HEK293 (cell line): ENCODE data around the gene HEXIM1.

ENCODE experiments used
- HOXC10 ChIP-seq: sonication (generic); formaldehyde crosslinking; IDR thresholded peaks from 2 replicates; pipeline ENCODE4 v1.8.1; 2023; ENCODE audit warnings: mild to moderate bottlenecking, missing genetic modification reagents
- IKZF3 ChIP-seq: fragments of 450-650 bp; IDR thresholded peaks from 2 replicates; pipeline ENCODE4 v1.5.0; 2018; ENCODE audit warnings: missing biosample characterization, mild to moderate bottlenecking, missing genetic modification characterization, moderate library complexity
- KLF1 ChIP-seq: fragments of 450-650 bp; formaldehyde crosslinking; IDR thresholded peaks from 2 replicates; pipeline ENCODE4 v1.5.1; 2016; ENCODE audit warnings: missing biosample characterization, missing genetic modification characterization
- MZF1 ChIP-seq: fragments of 450-650 bp; formaldehyde crosslinking; IDR thresholded peaks from 2 replicates; pipeline ENCODE4 v1.5.1; 2017; ENCODE audit warnings: missing biosample characterization, missing genetic modification characterization, borderline replicate concordance
- ZBTB1 ChIP-seq: fragments of 450-650 bp; formaldehyde crosslinking; IDR thresholded peaks from 2 replicates; pipeline ENCODE4 v1.5.1; 2016; ENCODE audit warnings: missing biosample characterization, missing genetic modification characterization
- ZBTB17 ChIP-seq: fragments of 450-650 bp; formaldehyde crosslinking; IDR thresholded peaks from 2 replicates; pipeline ENCODE4 v1.5.1; 2016; ENCODE audit warnings: missing biosample characterization, missing genetic modification characterization
- ZBTB21 ChIP-seq: fragments of 450-650 bp; formaldehyde crosslinking; IDR thresholded peaks from 2 replicates; pipeline ENCODE4 v1.5.1; 2017; ENCODE audit warnings: missing biosample characterization, missing genetic modification characterization
- ZBTB48 ChIP-seq: fragments of 450-650 bp; formaldehyde crosslinking; IDR thresholded peaks from 2 replicates; pipeline ENCODE4 v1.5.1; 2016; ENCODE audit warnings: missing biosample characterization, missing genetic modification characterization
- ZNF114 ChIP-seq: fragments of 450-650 bp; formaldehyde crosslinking; IDR thresholded peaks from 2 replicates; pipeline ENCODE4 v1.5.0; 2017; ENCODE audit warnings: missing biosample characterization, missing genetic modification characterization
- ZNF133 ChIP-seq: fragments of 450-650 bp; formaldehyde crosslinking; IDR thresholded peaks from 2 replicates; pipeline ENCODE4 v1.5.1; 2016; ENCODE audit warnings: missing biosample characterization, missing genetic modification characterization
- ZNF146 ChIP-seq: fragments of 450-650 bp; formaldehyde crosslinking; IDR thresholded peaks from 2 replicates; pipeline ENCODE4 v1.5.1; 2016; ENCODE audit warnings: missing biosample characterization, missing genetic modification characterization
- ZNF169 ChIP-seq: fragments of 450-650 bp; formaldehyde crosslinking; IDR thresholded peaks from 2 replicates; pipeline ENCODE4 v1.5.1; 2016; ENCODE audit warnings: missing biosample characterization, missing genetic modification characterization
- ZNF2 ChIP-seq: fragments of 450-650 bp; formaldehyde crosslinking; IDR thresholded peaks from 2 replicates; pipeline ENCODE4 v1.5.1; 2016; ENCODE audit warnings: missing biosample characterization, missing genetic modification characterization
- ZNF311 ChIP-seq: fragments of 450-650 bp; formaldehyde crosslinking; IDR thresholded peaks from 2 replicates; pipeline ENCODE4 v1.5.1; 2017; ENCODE audit warnings: missing biosample characterization, missing genetic modification characterization, borderline replicate concordance
- ZNF341 ChIP-seq: fragments of 450-650 bp; formaldehyde crosslinking; IDR thresholded peaks from 2 replicates; pipeline ENCODE4; 2016; ENCODE audit warnings: low read depth, missing biosample characterization, missing genetic modification characterization
- ZNF433 ChIP-seq: fragments of 450-650 bp; formaldehyde crosslinking; IDR thresholded peaks from 2 replicates; pipeline ENCODE4 v1.5.1; 2016; ENCODE audit warnings: missing biosample characterization, missing genetic modification characterization, low read depth
- ZNF473 ChIP-seq: fragments of 450-650 bp; formaldehyde crosslinking; IDR thresholded peaks from 2 replicates; pipeline ENCODE4 v1.5.1; 2017; ENCODE audit warnings: missing biosample characterization, missing genetic modification characterization
- ZNF48 ChIP-seq: fragments of 450-650 bp; formaldehyde crosslinking; IDR thresholded peaks from 2 replicates; pipeline ENCODE4 v1.5.1; 2016; ENCODE audit warnings: missing biosample characterization, missing genetic modification characterization
- ZNF501 ChIP-seq: fragments of 450-650 bp; formaldehyde crosslinking; IDR thresholded peaks from 2 replicates; pipeline ENCODE4 v1.5.1; 2016; ENCODE audit warnings: missing biosample characterization, missing genetic modification characterization
- ZNF571 ChIP-seq: fragments of 450-650 bp; formaldehyde crosslinking; IDR thresholded peaks from 2 replicates; pipeline ENCODE4 v1.5.0; 2017; ENCODE audit warnings: missing biosample characterization, missing genetic modification characterization
- ZNF600 ChIP-seq: fragments of 450-650 bp; formaldehyde crosslinking; IDR thresholded peaks from 2 replicates; pipeline ENCODE4 v1.5.1; 2016; ENCODE audit warnings: missing biosample characterization, missing genetic modification characterization
- ZNF623 ChIP-seq: fragments of 450-650 bp; formaldehyde crosslinking; IDR thresholded peaks from 2 replicates; pipeline ENCODE4 v1.5.1; 2016; ENCODE audit warnings: missing biosample characterization, missing genetic modification characterization
- ZNF658 ChIP-seq: fragments of 450-650 bp; formaldehyde crosslinking; IDR thresholded peaks from 2 replicates; pipeline ENCODE4; 2016; ENCODE audit warnings: missing biosample characterization, missing genetic modification characterization
- ZNF664 ChIP-seq: fragments of 450-650 bp; formaldehyde crosslinking; IDR thresholded peaks from 2 replicates; pipeline ENCODE4 v1.5.1; 2016; ENCODE audit warnings: missing biosample characterization, missing genetic modification characterization
- TF ChIP-seq, protein P1 (sequence below): fragments of 450-650 bp; formaldehyde crosslinking; IDR thresholded peaks from 2 replicates; pipeline ENCODE4 v1.5.1; 2017; ENCODE audit warnings: missing biosample characterization, missing genetic modification characterization
- TF ChIP-seq, protein P2 (sequence below): fragments of 450-650 bp; formaldehyde crosslinking; IDR thresholded peaks from 2 replicates; pipeline ENCODE4 v1.5.1; 2017; ENCODE audit warnings: missing biosample characterization, missing genetic modification characterization
- TF ChIP-seq, protein P3 (sequence below): fragments of 450-650 bp; formaldehyde crosslinking; IDR thresholded peaks from 2 replicates; pipeline ENCODE4 v1.5.1; 2017; ENCODE audit warnings: missing biosample characterization, mild to moderate bottlenecking, missing genetic modification characterization, moderate library complexity
- TF ChIP-seq, protein P4 (sequence below): fragments of 450-650 bp; formaldehyde crosslinking; IDR thresholded peaks from 2 replicates; pipeline ENCODE4 v1.5.1; 2016; ENCODE audit warnings: missing biosample characterization, missing genetic modification characterization
- TF ChIP-seq, protein P5 (sequence below): fragments of 450-650 bp; formaldehyde crosslinking; IDR thresholded peaks from 2 replicates; pipeline ENCODE4 v1.5.1; 2017; ENCODE audit warnings: missing biosample characterization, missing genetic modification characterization
- TF ChIP-seq, protein P6 (sequence below): fragments of 450-650 bp; formaldehyde crosslinking; IDR thresholded peaks from 2 replicates; pipeline ENCODE4 v1.5.1; 2016; ENCODE audit warnings: missing biosample characterization, missing genetic modification characterization

Gene HEXIM1

DNA sequence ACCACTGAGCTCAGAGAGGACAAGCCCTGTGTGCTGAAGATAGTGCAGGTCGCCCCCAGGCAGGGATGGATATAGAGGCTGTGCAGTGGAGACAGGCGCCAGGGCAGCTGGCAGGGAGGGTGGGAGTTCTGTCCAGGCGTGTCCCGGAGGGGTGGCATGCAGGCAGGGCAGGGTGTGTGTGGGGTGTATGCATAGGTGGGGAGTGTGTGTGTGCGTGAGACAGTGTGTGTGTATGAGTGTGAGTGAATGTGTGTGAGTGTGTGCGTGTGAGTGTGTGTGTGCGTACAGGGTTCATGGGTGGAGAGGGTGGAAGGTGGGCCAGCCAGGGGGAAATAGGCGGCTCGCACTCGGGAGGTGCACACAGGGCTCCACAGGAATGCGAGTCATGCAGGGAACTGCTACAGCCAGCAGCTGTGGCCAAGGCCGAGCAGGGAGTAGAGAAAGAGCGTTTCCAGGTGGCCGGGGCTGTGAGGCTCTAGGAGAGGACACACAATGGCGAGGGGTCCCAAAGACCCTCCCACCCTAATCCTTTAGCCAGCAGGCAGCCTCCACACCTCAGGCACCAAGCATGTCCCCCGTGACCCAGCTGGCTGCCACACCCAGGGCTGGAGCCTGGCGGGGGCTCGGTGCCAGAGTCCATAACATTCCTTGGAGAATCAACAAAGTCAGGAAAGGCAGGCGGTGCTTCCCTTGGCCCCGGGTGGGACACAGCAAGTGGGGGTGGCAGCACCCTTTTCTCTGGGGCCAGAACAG lies 20.6 kb upstream of the HEXIM1 start (continued):
- no peak for TF ChIP-seq ZNF341 (tag by site-specific recombination)
- TF ChIP-seq ZNF658: no peak
- peak; percentile 72 for TF ChIP-seq ZNF133 (tag by site-specific recombination)
- TF ChIP-seq ZBTB21 (tag by site-specific recombination): 0 out of 2 replicates have a peak, but pooled peaks have one; percentile 30
- TF ChIP-seq IKZF3 (tag by site-specific recombination): peak; percentile 55; the same call in 1 of the 2 replicates
- no peak for TF ChIP-seq ZNF169 (tag by site-specific recombination)
- TF ChIP-seq ZBTB17 (tag by site-specific recombination): peak; percentile 55; the same call in 1 of the 2 replicates
- TF ChIP-seq, protein P1, sequence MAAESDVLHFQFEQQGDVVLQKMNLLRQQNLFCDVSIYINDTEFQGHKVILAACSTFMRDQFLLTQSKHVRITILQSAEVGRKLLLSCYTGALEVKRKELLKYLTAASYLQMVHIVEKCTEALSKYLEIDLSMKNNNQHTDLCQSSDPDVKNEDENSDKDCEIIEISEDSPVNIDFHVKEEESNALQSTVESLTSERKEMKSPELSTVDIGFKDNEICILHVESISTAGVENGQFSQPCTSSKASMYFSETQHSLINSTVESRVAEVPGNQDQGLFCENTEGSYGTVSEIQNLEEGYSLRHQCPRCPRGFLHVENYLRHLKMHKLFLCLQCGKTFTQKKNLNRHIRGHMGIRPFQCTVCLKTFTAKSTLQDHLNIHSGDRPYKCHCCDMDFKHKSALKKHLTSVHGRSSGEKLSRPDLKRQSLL (tag by site-specific recombination): no peak
- TF ChIP-seq MZF1 (tag by site-specific recombination): no peak
- TF ChIP-seq ZNF501: no peak
- no peak for TF ChIP-seq ZNF2
- no peak for TF ChIP-seq ZNF48 (tag by site-specific recombination)
- no peak for TF ChIP-seq ZNF311
- TF ChIP-seq, protein P2, sequence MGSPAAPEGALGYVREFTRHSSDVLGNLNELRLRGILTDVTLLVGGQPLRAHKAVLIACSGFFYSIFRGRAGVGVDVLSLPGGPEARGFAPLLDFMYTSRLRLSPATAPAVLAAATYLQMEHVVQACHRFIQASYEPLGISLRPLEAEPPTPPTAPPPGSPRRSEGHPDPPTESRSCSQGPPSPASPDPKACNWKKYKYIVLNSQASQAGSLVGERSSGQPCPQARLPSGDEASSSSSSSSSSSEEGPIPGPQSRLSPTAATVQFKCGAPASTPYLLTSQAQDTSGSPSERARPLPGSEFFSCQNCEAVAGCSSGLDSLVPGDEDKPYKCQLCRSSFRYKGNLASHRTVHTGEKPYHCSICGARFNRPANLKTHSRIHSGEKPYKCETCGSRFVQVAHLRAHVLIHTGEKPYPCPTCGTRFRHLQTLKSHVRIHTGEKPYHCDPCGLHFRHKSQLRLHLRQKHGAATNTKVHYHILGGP (tag by site-specific recombination): no peak
- TF ChIP-seq ZNF623: no peak
- no peak for TF ChIP-seq ZNF571 (tag by site-specific recombination)
- 0 out of 2 replicates have a peak, but pooled peaks have one; percentile 50 for TF ChIP-seq ZNF473 (tag by site-specific recombination)
- no peak for TF ChIP-seq ZBTB1 (tag by site-specific recombination)
- no peak for TF ChIP-seq ZNF664 (tag by site-specific recombination)
- peak; percentile 100 for TF ChIP-seq KLF1
- TF ChIP-seq HOXC10: no peak
- TF ChIP-seq ZNF114 (tag by site-specific recombination): no peak
- TF ChIP-seq, protein P3, sequence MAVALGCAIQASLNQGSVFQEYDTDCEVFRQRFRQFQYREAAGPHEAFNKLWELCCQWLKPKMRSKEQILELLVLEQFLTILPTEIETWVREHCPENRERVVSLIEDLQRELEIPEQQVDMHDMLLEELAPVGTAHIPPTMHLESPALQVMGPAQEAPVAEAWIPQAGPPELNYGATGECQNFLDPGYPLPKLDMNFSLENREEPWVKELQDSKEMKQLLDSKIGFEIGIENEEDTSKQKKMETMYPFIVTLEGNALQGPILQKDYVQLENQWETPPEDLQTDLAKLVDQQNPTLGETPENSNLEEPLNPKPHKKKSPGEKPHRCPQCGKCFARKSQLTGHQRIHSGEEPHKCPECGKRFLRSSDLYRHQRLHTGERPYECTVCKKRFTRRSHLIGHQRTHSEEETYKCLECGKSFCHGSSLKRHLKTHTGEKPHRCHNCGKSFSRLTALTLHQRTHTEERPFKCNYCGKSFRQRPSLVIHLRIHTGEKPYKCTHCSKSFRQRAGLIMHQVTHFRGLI (tag by site-specific recombination): no peak; the same call in 1 of the 2 replicates
- no peak for TF ChIP-seq ZNF433 (tag by site-specific recombination)
- no peak for TF ChIP-seq ZNF146
- TF ChIP-seq, protein P4, sequence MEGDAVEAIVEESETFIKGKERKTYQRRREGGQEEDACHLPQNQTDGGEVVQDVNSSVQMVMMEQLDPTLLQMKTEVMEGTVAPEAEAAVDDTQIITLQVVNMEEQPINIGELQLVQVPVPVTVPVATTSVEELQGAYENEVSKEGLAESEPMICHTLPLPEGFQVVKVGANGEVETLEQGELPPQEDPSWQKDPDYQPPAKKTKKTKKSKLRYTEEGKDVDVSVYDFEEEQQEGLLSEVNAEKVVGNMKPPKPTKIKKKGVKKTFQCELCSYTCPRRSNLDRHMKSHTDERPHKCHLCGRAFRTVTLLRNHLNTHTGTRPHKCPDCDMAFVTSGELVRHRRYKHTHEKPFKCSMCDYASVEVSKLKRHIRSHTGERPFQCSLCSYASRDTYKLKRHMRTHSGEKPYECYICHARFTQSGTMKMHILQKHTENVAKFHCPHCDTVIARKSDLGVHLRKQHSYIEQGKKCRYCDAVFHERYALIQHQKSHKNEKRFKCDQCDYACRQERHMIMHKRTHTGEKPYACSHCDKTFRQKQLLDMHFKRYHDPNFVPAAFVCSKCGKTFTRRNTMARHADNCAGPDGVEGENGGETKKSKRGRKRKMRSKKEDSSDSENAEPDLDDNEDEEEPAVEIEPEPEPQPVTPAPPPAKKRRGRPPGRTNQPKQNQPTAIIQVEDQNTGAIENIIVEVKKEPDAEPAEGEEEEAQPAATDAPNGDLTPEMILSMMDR: no peak
- TF ChIP-seq ZBTB48 (tag by site-specific recombination): peak; percentile 87
- TF ChIP-seq ZNF600 (tag by site-specific recombination): peak; percentile 86
- TF ChIP-seq, protein P5, sequence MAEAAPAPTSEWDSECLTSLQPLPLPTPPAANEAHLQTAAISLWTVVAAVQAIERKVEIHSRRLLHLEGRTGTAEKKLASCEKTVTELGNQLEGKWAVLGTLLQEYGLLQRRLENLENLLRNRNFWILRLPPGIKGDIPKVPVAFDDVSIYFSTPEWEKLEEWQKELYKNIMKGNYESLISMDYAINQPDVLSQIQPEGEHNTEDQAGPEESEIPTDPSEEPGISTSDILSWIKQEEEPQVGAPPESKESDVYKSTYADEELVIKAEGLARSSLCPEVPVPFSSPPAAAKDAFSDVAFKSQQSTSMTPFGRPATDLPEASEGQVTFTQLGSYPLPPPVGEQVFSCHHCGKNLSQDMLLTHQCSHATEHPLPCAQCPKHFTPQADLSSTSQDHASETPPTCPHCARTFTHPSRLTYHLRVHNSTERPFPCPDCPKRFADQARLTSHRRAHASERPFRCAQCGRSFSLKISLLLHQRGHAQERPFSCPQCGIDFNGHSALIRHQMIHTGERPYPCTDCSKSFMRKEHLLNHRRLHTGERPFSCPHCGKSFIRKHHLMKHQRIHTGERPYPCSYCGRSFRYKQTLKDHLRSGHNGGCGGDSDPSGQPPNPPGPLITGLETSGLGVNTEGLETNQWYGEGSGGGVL (tag by site-specific recombination): peak; percentile 96
- TF ChIP-seq, protein P6, sequence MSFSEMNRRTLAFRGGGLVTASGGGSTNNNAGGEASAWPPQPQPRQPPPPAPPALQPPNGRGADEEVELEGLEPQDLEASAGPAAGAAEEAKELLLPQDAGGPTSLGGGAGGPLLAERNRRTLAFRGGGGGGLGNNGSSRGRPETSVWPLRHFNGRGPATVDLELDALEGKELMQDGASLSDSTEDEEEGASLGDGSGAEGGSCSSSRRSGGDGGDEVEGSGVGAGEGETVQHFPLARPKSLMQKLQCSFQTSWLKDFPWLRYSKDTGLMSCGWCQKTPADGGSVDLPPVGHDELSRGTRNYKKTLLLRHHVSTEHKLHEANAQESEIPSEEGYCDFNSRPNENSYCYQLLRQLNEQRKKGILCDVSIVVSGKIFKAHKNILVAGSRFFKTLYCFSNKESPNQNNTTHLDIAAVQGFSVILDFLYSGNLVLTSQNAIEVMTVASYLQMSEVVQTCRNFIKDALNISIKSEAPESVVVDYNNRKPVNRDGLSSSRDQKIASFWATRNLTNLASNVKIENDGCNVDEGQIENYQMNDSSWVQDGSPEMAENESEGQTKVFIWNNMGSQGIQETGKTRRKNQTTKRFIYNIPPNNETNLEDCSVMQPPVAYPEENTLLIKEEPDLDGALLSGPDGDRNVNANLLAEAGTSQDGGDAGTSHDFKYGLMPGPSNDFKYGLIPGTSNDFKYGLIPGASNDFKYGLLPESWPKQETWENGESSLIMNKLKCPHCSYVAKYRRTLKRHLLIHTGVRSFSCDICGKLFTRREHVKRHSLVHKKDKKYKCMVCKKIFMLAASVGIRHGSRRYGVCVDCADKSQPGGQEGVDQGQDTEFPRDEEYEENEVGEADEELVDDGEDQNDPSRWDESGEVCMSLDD (tag by site-specific recombination): peak; percentile 84
